A549 (cell line): Measurements from ENCODE around the gene MR1.

ENCODE experiments used
- BHLHE40 ChIP-seq: IDR thresholded peaks from 2 replicates; pipeline ENCODE4 v1.6.1; 2012; ENCODE audit warnings: low read depth, low read length, inconsistent platforms
- CBX2 ChIP-seq: fragments of 200-600 bp; sonication (generic); IDR thresholded peaks from 2 replicates; pipeline ENCODE4 v1.6.1; 2016; ENCODE audit warnings: low read depth, mild to moderate bottlenecking, borderline replicate concordance
- CHD2 ChIP-seq: fragments of 150-350 bp; IDR thresholded peaks from 2 replicates; pipeline ENCODE4 v1.6.1; 2014; ENCODE audit warnings: low read length; ENCODE audit not compliant: partially characterized antibody
- CTCF ChIP-seq: fragments of >200 bp; sonication (Bioruptor Twin); formaldehyde crosslinking; IDR thresholded peaks from 3 replicates; pipeline ENCODE4 v1.5.1; 2016
- HOXB13 ChIP-seq: fragments of 250-450 bp; sonication (Bioruptor Pico); IDR thresholded peaks from 2 replicates; pipeline ENCODE4 v1.5.0; 2020; ENCODE audit warnings: low read depth, mild to moderate bottlenecking, moderate library complexity
- JUNB ChIP-seq: fragments of >200 bp; sonication (Bioruptor Twin); formaldehyde crosslinking; IDR thresholded peaks from 2 replicates; pipeline ENCODE4 v1.6.1; 2016
- PBX3 ChIP-seq: IDR thresholded peaks from 2 replicates; pipeline ENCODE4 v1.6.1; 2012
- POLR2A ChIP-seq: IDR thresholded peaks from 2 replicates; pipeline ENCODE4 v1.6.1; 2012; ENCODE audit warnings: mild to moderate bottlenecking, low read length
- REST ChIP-seq: fragments of 200-600 bp; sonication (generic); IDR thresholded peaks from 2 replicates; pipeline ENCODE4 v1.6.1; 2016; ENCODE audit warnings: antibody characterized with exemption, mild to moderate bottlenecking, moderate library complexity
- RFX5 ChIP-seq: fragments of 450-650 bp; IDR thresholded peaks from 2 replicates; pipeline ENCODE4 v1.7.1; 2014; ENCODE audit warnings: antibody characterized with exemption, mild to moderate bottlenecking, moderate library complexity
- RNF2 ChIP-seq: fragments of 200-600 bp; sonication (generic); IDR thresholded peaks from 2 replicates; pipeline ENCODE4 v1.6.1; 2016; ENCODE audit warnings: low read depth, mild to moderate bottlenecking, antibody characterized with exemption, moderate library complexity, borderline replicate concordance
- USF2 ChIP-seq: fragments of 450-650 bp; IDR thresholded peaks from 2 replicates; pipeline ENCODE4 v1.6.1; 2014; ENCODE audit warnings: antibody characterized with exemption

GRCh38 chr1:181106479-181106878, 72.7 kb downstream of the MR1 start:
- no peak for TF ChIP-seq CTCF
- no peak for TF ChIP-seq POLR2A
- TF ChIP-seq RNF2: no peak
- TF ChIP-seq REST: no peak
- TF ChIP-seq PBX3: no peak
- no peak for TF ChIP-seq USF2
- TF ChIP-seq CHD2: no peak
- no peak for TF ChIP-seq RFX5
- no peak for TF ChIP-seq CBX2
- TF ChIP-seq BHLHE40: no peak
- TF ChIP-seq HOXB13: no peak
- TF ChIP-seq JUNB: no peak
